SK-N-SH (cell line): ENCODE measurements around the gene SLC30A5. TPM values are rescaled to one million over a fixed set of nuclear protein-coding genes. Genes with fewer than 3 reads are reported as not detected.

Source experiments
- CTCF ChIA-PET: fragments of 300-600, 350-600 bp; formaldehyde crosslinking; extraction: SDS; loops from one replicate; lab custom pipeline; 2021; lab: Yijun Ruan, JAX
- POLR2A ChIA-PET: fragments of 350-600 bp; sonication (Branson Sonifier 250); formaldehyde crosslinking; extraction: SDS; loops from one replicate; lab custom pipeline; 2020; ENCODE audit warnings: antibody characterized with exemption, inconsistent platforms; lab: Yijun Ruan, JAX
- DNase-seq: peaks from one replicate; pipeline ENCODE4 v3.0.0; 2012
- H2AFZ ChIP-seq: fragments of 200-600 bp; sonication (generic); 2 replicates; pipeline ENCODE4 v1.8.1; 2016; ENCODE audit warnings: antibody characterized with exemption, mild to moderate bottlenecking, low read depth
- H3F3A ChIP-seq: fragments of 200-600 bp; sonication (generic); replicated peaks from 2 replicates; pipeline ENCODE3; 2016; ENCODE audit warnings: antibody characterized with exemption, mild to moderate bottlenecking; ENCODE audit not compliant: insufficient read depth
- H3K27ac ChIP-seq, 2 experiments: fragments of 200-500 bp in 1 of 2; fragments of 200-600 bp in 1 of 2; sonication (Bioruptor generic) in 1 of 2; sonication (generic), shearing (Covaris generic) in 1 of 2; 2 replicates each; pipeline versions ENCODE4 v1.5.1 to v1.6.1; 2014 to 2016; ENCODE audit warnings: low read depth in 2 of 2, inconsistent platforms in 1 of 2, low read length in 1 of 2, mild to moderate bottlenecking in 1 of 2, mixed read lengths in 1 of 2
- H3K27me3 ChIP-seq: fragments of 200-600 bp; sonication (generic), shearing (Covaris generic); 2 replicates; pipeline ENCODE4 v1.6.1; 2016; ENCODE audit warnings: mixed run types; ENCODE audit not compliant: insufficient read depth
- H3K36me3 ChIP-seq, 2 experiments: fragments of 200-500 bp in 1 of 2; fragments of 200-600 bp in 1 of 2; sonication (Bioruptor generic) in 1 of 2; sonication (generic) in 1 of 2; replicated peaks in 1 of 2; 2 replicates each; pipeline versions ENCODE3 to v1.5.1; 2014 to 2016; ENCODE audit warnings: low read length in 1 of 2, mild to moderate bottlenecking in 1 of 2; ENCODE audit not compliant: insufficient read depth in 2 of 2, control insufficient read depth in 1 of 2
- H3K4me1 ChIP-seq, 2 experiments: fragments of 200-500 bp in 1 of 2; fragments of 200-600 bp in 1 of 2; sonication (Bioruptor generic) in 1 of 2; sonication (generic), shearing (Covaris generic) in 1 of 2; 2 replicates each; pipeline versions ENCODE4 v1.5.1 to v1.6.1; 2014 to 2016; ENCODE audit warnings: low read depth in 1 of 2, low read length in 1 of 2, mixed run types in 1 of 2; ENCODE audit not compliant: insufficient read depth in 2 of 2, control insufficient read depth in 1 of 2
- H3K4me2 ChIP-seq: fragments of 200-600 bp; sonication (generic), shearing (Covaris generic); 2 replicates; pipeline ENCODE4 v1.6.1; 2017; ENCODE audit warnings: mixed run types
- H3K4me3 ChIP-seq, 2 experiments: fragments of 200-500 bp in 1 of 2; fragments of 200-600 bp in 1 of 2; sonication (Bioruptor generic) in 1 of 2; sonication (generic), shearing (Covaris generic) in 1 of 2; 2 replicates each; pipeline versions ENCODE4 v1.5.1 to v1.8.1; 2014 to 2016; ENCODE audit warnings: low read depth in 2 of 2, inconsistent platforms in 1 of 2, low read length in 1 of 2, mild to moderate bottlenecking in 1 of 2, mixed read lengths in 1 of 2, moderate library complexity in 1 of 2
- H3K79me2 ChIP-seq: fragments of 200-600 bp; sonication (generic); 2 replicates; pipeline ENCODE4 v1.8.1; 2017; ENCODE audit warnings: mild to moderate bottlenecking; ENCODE audit not compliant: insufficient read depth
- H3K9ac ChIP-seq: fragments of 200-600 bp; sonication (generic); 2 replicates; pipeline ENCODE4 v1.6.1; 2017; ENCODE audit warnings: mixed run types
- H3K9me2 ChIP-seq: fragments of 200-600 bp; sonication (generic); 2 replicates; pipeline ENCODE4 v1.6.1; 2017; ENCODE audit warnings: mixed run types
- H3K9me3 ChIP-seq: fragments of 200-600 bp; sonication (generic); 2 replicates; pipeline ENCODE4 v1.6.1; 2017; ENCODE audit warnings: mixed run types, mild to moderate bottlenecking, moderate library complexity
- H4K20me1 ChIP-seq: fragments of 200-600 bp; sonication (generic); 2 replicates; pipeline ENCODE4 v1.6.1; 2017; ENCODE audit warnings: mild to moderate bottlenecking, mixed run types; ENCODE audit not compliant: insufficient read depth
- CHD2 ChIP-seq: fragments of 150-350 bp; IDR thresholded peaks from 2 replicates; pipeline ENCODE4 v1.6.1; 2018; ENCODE audit warnings: low read length; ENCODE audit not compliant: partially characterized antibody
- EP300 ChIP-seq, 2 experiments: IDR thresholded peaks; 2 replicates each; pipeline versions ENCODE4 v1.4.0 to v1.6.1; 2012; ENCODE audit warnings: borderline replicate concordance in 1 of 2, low read depth in 1 of 2, low read length in 1 of 2
- EZH2phosphoT487 ChIP-seq: fragments of 200-600 bp; sonication (generic); IDR thresholded peaks from 2 replicates; pipeline ENCODE4 v1.6.1; 2017; ENCODE audit warnings: low read depth, mixed run types, mild to moderate bottlenecking, antibody characterized with exemption, moderate library complexity, borderline replicate concordance
- FOXM1 ChIP-seq: IDR thresholded peaks from 2 replicates; pipeline ENCODE4 v1.4.0; 2012; ENCODE audit warnings: low read depth, mild to moderate bottlenecking
- GATA2 ChIP-seq: sonication (generic); formaldehyde crosslinking; IDR thresholded peaks from 2 replicates; pipeline ENCODE4 v1.5.0; 2020; ENCODE audit warnings: mild to moderate bottlenecking, missing genetic modification reagents
- MAX ChIP-seq: IDR thresholded peaks from 2 replicates; pipeline ENCODE4 v1.4.0; 2012; ENCODE audit warnings: low read depth
- POLR2AphosphoS5 ChIP-seq: IDR thresholded peaks from 2 replicates; pipeline ENCODE4 v1.6.1; 2012; ENCODE audit warnings: low read depth, low read length
- SMC3 ChIP-seq: IDR thresholded peaks from 2 replicates; pipeline ENCODE4 v1.6.1; 2012; ENCODE audit warnings: low read depth, low read length, improper control_type of control experiment
- TEAD4 ChIP-seq: IDR thresholded peaks from 2 replicates; pipeline ENCODE4 v1.4.0; 2012; ENCODE audit warnings: mild to moderate bottlenecking, borderline replicate concordance; ENCODE audit not compliant: insufficient read depth
- USF1 ChIP-seq: IDR thresholded peaks from 2 replicates; pipeline ENCODE4 v1.4.0; 2012; ENCODE audit warnings: low read depth, borderline replicate concordance
- WGBS: methylation state at CpG from one replicate; pipeline ENCODE4 v1.1.6; 2017; ENCODE audit warnings: low lambda C conversion rate; 5-methylcytosine and 5-hydroxymethylcytosine counted together
- polyA plus RNA-seq, 3 experiments: library from polyadenylated mRNA; depleted of rRNA; stranded (reverse); fragments of >200 nt; gene quantifications; 2 replicates each; pipeline ENCODE4 v1.2.3, GENCODE V29; 2012

SLC30A5 gene
- polyA plus RNA-seq, 1 of the 3 experiments (the other 2 are of a cell fraction) = 28.5 TPM

DNA sequence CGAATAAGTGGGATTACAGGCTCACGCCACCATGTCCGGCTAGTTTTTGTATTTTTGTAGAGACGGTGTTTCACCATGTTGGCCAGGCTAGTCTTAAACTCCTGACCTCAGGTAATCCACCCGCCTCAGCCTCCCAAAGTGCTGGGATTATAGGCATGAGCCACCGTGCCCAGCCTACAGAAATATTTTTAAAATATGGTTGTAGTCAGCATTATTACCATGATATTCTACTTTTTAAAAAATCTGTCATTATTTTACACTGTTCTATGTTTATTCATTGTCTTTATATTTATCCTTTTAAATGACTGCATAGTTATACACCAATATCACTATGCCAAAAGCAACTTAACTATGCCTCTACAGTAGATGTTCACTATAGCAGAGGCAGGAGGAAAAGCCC is 41.6 kb upstream of the SLC30A5 start:
- Histone ChIP-seq H3K9ac (no peak overlapping the region), H3K9me2 (no peaks in the 10 kb centered on the region), H3K4me2 (no peak overlapping the region), H3K79me2 (no peaks in the 10 kb centered on the region), H2AFZ (no peak overlapping the region), H3K4me1 (no peaks in the 10 kb centered on the region), H3K36me3 (no peaks in the 10 kb centered on the region), H3F3A (no peaks in the 10 kb centered on the region), H3K27ac (no peak overlapping the region), H4K20me1 (no peaks in the 10 kb centered on the region), H3K27me3 (no peaks in the 10 kb centered on the region), H3K4me3 (no peak overlapping the region), H3K9me3 (no peaks in the 10 kb centered on the region)
- ChIA-PET POLR2A (no interaction called here), CTCF (interaction anchor here (2.4 kb wide), 1 partner anchor 28 kb away, joined by 7 read pairs; no protein-coding TSS in a partner anchor)
- TF ChIP-seq EZH2phosphoT487 (no peak), EP300 (IDR thresholded peaks at IDR 0.05; ENCODE audit: borderline replicate concordance in 1 of 2, low read depth in 1 of 2, low read length in 1 of 2) (no peak), CHD2 (no peak), MAX (no peak), TEAD4 (no peak), SMC3 (no peak)
- DNase-seq = no peak
- 95% methylated on average over 6 of the region's 6 CpGs for WGBS

GRCh38 chr5:69074664-69075521 is 18.9 kb upstream of the SLC30A5 start:
- H3K27me3 ChIP-seq = no peaks in the 10 kb centered on the region; the same call in 1 of the 2 replicates
- H3K79me2 ChIP-seq = no peaks in the 10 kb centered on the region
- 78% methylated on average over 10 of the region's 32 CpGs for WGBS
- H3K36me3 ChIP-seq = no peaks in the 10 kb centered on the region
- no peak overlapping the region for H3K27ac ChIP-seq
- no peak overlapping the region for H3K4me2 ChIP-seq
- H3K4me3 ChIP-seq = no peak overlapping the region
- peak; percentile 20 for DNase-seq
- TF ChIP-seq FOXM1 = no peak
- no peak for TF ChIP-seq POLR2AphosphoS5
- TF ChIP-seq GATA2 = no peak
- no peak for TF ChIP-seq USF1
- no peak for TF ChIP-seq EZH2phosphoT487
- no peak for TF ChIP-seq EP300 (IDR thresholded peaks at IDR 0.05; ENCODE audit: borderline replicate concordance in 1 of 2, low read depth in 1 of 2, low read length in 1 of 2)
- no peak overlapping the region for H2AFZ ChIP-seq
- no peaks in the 10 kb centered on the region for H3K9me3 ChIP-seq
- H3K9ac ChIP-seq = no peak overlapping the region
- no peaks in the 10 kb centered on the region for H3K9me2 ChIP-seq
- ChIA-PET CTCF (no interaction called here), POLR2A (no interaction called here)
- H3F3A ChIP-seq = no peaks in the 10 kb centered on the region
- no peaks in the 10 kb centered on the region for H4K20me1 ChIP-seq
- H3K4me1 ChIP-seq = no peaks in the 10 kb centered on the region
